RWPE2 (cell line): ENCODE results near the gene RBMS3.

ENCODE experiments used
- ATAC-seq: fragments of 200-7000 bp; cut with Tn5 transposase; 3 replicates; pipeline ENCODE4 v1.9.1; 2021; ENCODE audit warnings: low read depth
- DNase-seq: peaks from one replicate; pipeline ENCODE4 v3.0.0-alpha.2; 2020; ENCODE audit warnings: low spot score
- H3K27ac ChIP-seq: fragments of 450-650 bp; 2 replicates; pipeline ENCODE4 v1.5.1; 2017; ENCODE audit warnings: mild to moderate bottlenecking; ENCODE audit not compliant: poor library complexity, severe bottlenecking
- H3K27me3 ChIP-seq: fragments of 250-450 bp; sonication (Bioruptor Pico); 2 replicates; pipeline ENCODE4 v1.5.1; 2021; ENCODE audit warnings: mild to moderate bottlenecking, moderate library complexity; ENCODE audit not compliant: insufficient read depth, poor library complexity, severe bottlenecking
- H3K36me3 ChIP-seq: fragments of 250-450 bp; sonication (Bioruptor Pico); 2 replicates; pipeline ENCODE4 v1.5.1; 2020; ENCODE audit warnings: low read depth, mild to moderate bottlenecking, moderate library complexity
- H3K4me1 ChIP-seq: fragments of 250-450 bp; sonication (Bioruptor Pico); 2 replicates; pipeline ENCODE4 v1.5.1; 2021; ENCODE audit warnings: mild to moderate bottlenecking, moderate library complexity; ENCODE audit not compliant: insufficient read depth, poor library complexity, severe bottlenecking
- H3K4me3 ChIP-seq: fragments of 250-450 bp; sonication (Bioruptor Pico); 2 replicates; pipeline ENCODE4 v1.5.1; 2021; ENCODE audit warnings: mild to moderate bottlenecking, moderate library complexity; ENCODE audit not compliant: severe bottlenecking
- H3K9me3 ChIP-seq: fragments of 250-450 bp; sonication (Bioruptor Pico); 2 replicates; pipeline ENCODE4 v1.5.1; 2021; ENCODE audit warnings: mild to moderate bottlenecking, moderate library complexity; ENCODE audit not compliant: severe bottlenecking
- TF ChIP-seq, protein P1 (sequence below): fragments of 450-650 bp; IDR thresholded peaks from one replicate; pipeline ENCODE4 v1.5.1; 2017; ENCODE audit warnings: mild to moderate bottlenecking, moderate library complexity; ENCODE audit not compliant: poor library complexity, severe bottlenecking

RBMS3 gene

DNA sequence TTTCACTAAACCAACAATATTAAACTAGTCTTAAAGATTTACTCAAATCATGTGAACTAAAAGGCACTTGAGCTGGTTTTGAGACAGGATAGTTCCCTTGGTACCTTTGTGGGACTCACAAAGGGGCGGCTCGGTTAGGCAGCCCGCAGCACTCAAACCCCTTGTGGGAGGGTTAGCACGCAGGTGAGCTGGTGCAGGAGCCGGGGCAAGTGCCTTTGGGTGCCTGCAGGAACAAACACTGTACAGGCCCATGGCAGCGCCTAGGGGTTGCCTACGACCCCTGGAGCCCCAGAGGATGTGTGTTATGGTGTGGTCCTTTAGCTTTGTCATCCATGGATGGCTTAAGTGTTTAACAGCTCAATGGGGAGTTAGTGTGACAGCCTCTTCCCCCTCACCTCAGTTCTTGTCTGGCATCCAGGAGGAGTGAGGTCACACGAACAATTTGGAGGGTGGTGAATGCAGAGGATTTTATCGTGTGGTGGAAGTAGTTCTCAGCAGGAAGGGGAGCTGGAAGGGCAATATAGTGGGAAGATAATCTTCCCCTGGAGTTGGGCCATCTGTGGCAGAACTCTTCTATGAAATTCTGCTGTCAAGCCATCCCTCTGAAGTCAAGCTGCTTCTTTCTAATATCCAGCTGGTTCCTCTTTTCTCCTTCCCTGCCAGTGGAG is 470.9 kb downstream of the RBMS3 start:
- Histone ChIP-seq H3K9me3 (no peaks in the 10 kb centered on the region), H3K36me3 (no peaks in the 10 kb centered on the region), H3K4me1 (peaks cover 13% of the 10 kb centered on the region), H3K27ac (no peak overlapping the region), H3K27me3 (no peaks in the 10 kb centered on the region), H3K4me3 (no peak overlapping the region)
- TF ChIP-seq, protein P1, sequence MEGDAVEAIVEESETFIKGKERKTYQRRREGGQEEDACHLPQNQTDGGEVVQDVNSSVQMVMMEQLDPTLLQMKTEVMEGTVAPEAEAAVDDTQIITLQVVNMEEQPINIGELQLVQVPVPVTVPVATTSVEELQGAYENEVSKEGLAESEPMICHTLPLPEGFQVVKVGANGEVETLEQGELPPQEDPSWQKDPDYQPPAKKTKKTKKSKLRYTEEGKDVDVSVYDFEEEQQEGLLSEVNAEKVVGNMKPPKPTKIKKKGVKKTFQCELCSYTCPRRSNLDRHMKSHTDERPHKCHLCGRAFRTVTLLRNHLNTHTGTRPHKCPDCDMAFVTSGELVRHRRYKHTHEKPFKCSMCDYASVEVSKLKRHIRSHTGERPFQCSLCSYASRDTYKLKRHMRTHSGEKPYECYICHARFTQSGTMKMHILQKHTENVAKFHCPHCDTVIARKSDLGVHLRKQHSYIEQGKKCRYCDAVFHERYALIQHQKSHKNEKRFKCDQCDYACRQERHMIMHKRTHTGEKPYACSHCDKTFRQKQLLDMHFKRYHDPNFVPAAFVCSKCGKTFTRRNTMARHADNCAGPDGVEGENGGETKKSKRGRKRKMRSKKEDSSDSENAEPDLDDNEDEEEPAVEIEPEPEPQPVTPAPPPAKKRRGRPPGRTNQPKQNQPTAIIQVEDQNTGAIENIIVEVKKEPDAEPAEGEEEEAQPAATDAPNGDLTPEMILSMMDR: no peak
- ATAC-seq (no peak), DNase-seq (no peak)

DNA sequence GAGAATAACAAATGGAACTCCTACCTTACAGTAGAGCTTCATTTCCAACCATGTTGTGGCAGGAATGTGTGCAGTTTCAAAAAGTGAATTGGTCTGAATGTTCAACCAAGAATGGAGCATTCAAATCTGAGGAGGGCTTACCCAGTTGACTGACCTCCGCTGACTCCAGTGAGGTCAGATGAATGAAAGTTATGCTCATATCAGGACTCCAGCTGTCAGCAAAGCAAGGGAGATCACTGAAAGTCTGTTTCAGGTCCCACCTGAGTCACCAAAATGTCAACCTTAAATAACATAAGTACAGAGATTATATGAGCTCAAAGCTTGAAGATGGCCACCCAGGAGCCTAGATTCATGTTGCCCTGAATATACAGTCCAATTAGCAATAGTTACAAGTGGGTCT is 473.5 kb downstream of the RBMS3 start:
- DNase-seq (no peak), ATAC-seq (no peak)
- H3K4me1 ChIP-seq: peaks cover 32% of the 10 kb centered on the region
- H3K27me3 ChIP-seq: no peaks in the 10 kb centered on the region
- no peaks in the 10 kb centered on the region for H3K36me3 ChIP-seq
- no peaks in the 10 kb centered on the region for H3K9me3 ChIP-seq
- H3K4me3 ChIP-seq: no peak overlapping the region
- no peak overlapping the region for H3K27ac ChIP-seq
- TF ChIP-seq, protein P1: no peak

DNA sequence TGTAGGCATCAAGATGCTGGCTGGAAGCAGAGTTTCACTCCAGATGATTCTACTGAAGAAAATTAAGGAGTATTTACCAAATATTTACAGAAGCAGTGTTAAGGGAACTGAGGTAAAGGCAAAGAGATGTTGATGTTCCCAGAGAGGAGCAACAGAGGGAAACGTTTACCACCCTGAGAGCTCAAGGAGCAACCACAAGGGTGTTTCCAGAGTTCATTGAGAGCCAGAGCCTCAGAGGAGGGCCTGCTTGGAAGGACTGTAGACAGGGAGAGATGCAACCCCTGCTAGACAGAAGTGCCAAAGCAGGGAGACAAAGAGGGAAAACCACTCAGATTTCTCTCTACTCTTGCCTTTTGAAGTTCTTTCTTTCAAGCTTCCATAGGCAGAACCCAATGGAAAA is 474.5 kb downstream of the RBMS3 start:
- Histone ChIP-seq H3K27ac (peak overlapping the region; percentile 97), H3K9me3 (no peaks in the 10 kb centered on the region), H3K4me3 (no peak overlapping the region), H3K4me1 (peaks cover 42% of the 10 kb centered on the region), H3K27me3 (no peaks in the 10 kb centered on the region), H3K36me3 (no peaks in the 10 kb centered on the region)
- no peak for ATAC-seq
- DNase-seq: no peak
- TF ChIP-seq, protein P1: no peak

DNA sequence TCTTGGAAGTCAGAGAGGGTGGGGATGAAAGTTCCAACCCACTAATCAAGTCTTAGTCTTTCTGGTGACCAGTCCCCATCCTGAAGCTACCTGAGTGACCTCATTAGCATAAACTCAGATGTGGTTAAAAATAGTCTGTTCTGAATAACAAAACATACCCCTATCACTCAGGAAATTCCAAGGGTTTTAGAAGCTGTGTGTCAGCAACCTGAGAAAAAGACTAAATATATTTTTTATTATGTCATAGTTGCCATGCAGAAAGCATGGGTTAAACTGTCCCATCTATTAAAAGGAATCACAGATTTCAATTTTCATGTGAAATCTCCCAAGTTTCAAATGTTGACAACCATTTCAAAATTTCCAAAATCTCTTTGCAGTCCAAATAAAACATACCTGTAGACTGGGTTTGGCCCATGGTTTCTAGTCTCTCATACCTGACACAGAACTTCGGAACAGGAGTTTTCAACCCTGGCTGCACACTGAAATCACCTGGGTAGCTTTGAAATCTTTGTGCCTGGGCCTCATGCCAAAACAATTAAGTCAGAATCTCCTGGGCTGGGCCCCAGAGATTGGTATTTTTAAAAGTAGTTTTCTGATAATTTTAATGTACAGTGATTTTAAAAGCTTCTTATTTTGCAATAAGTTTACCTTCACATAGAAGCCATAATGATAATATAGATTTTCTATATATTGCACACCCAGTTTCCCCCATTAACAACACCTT is 476.3 kb downstream of the RBMS3 start:
- ATAC-seq (peak; percentile 67), DNase-seq (no peak)
- H3K4me3 ChIP-seq: no peak overlapping the region
- H3K36me3 ChIP-seq: no peaks in the 10 kb centered on the region
- TF ChIP-seq, protein P1: no peak
- H3K27ac ChIP-seq: peak overlapping the region; percentile 97
- H3K9me3 ChIP-seq: no peaks in the 10 kb centered on the region
- H3K4me1 ChIP-seq: peaks cover 42% of the 10 kb centered on the region
- no peaks in the 10 kb centered on the region for H3K27me3 ChIP-seq

DNA sequence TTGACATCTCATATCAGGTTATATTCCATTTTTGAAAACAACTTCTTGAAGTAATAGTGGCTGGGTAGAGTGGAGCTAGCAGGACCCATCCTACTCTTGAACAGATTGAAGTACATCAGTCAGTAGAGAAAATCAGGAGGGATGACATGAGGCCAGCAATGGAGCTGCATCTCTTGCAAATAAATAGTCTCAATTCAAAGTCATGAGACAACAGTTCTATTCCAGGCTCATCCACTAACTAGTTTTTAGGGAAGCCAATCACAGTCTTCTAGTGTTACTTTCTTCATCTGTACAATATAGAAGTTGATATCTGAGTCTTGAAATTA is 477.2 kb downstream of the RBMS3 start:
- H3K27ac ChIP-seq: peak overlapping the region; percentile 97

More for the DNA sequence above, 477.2 kb downstream of the RBMS3 start:
- Histone ChIP-seq H3K36me3 (no peaks in the 10 kb centered on the region), H3K9me3 (no peaks in the 10 kb centered on the region), H3K4me3 (no peak overlapping the region), H3K27me3 (no peaks in the 10 kb centered on the region), H3K4me1 (peaks cover 42% of the 10 kb centered on the region)
- ATAC-seq: peak; percentile 58
- TF ChIP-seq, protein P1: no peak
- DNase-seq: no peak
